ENCODE results near the gene RPTOR. TPM values are rescaled to one million over a fixed set of nuclear protein-coding genes. Genes with fewer than 3 reads are reported as not detected.
A peak's percentile ranks its signal among the peaks of the same experiment; 100 is the strongest.
"Not testable (repeated sequence)": the region's sequence is repeated elsewhere in the genome, so short reads cannot be mapped to it uniquely, and the experiment has no call there.

Gene RPTOR
- total and polyA plus RNA-seq, 2 donors (not counting 3 experiments of a cell fraction or from before 2014, with no cell fraction given) = 10.7 to 41.8 TPM

GRCh38 chr17:80763293-80763867 lies 218.7 kb downstream of the RPTOR start:
- Histone ChIP-seq H3K27ac (ENCODE audit: insufficient read depth, low read depth, low read length) (no peak overlapping the region), H3K27me3 (ENCODE audit: control insufficient read depth in 2 of 2, insufficient read depth in 2 of 2, low read length in 2 of 2) (no peaks in the 10 kb centered on the region), H3K79me2 (ENCODE audit: control insufficient read depth, insufficient read depth, low read length) (no peaks in the 10 kb centered on the region), H3K4me1 (ENCODE audit: control insufficient read depth, extremely low read depth, insufficient read depth, low read length) (peaks cover 55% of the 10 kb centered on the region), H3K9me3 (replicated peaks; ENCODE audit: control insufficient read depth, insufficient read depth, low read length) (no peaks in the 10 kb centered on the region), H3K4me2 (ENCODE audit: insufficient read depth, low read length) (no peak overlapping the region), H3K9ac (replicated peaks; ENCODE audit: extremely low read depth, insufficient read depth, low read length) (no peak overlapping the region), H4K20me1 (replicated peaks; ENCODE audit: control insufficient read depth, extremely low read depth, insufficient read depth, low read length) (no peaks in the 10 kb centered on the region), H3K36me3 (ENCODE audit: control insufficient read depth in 2 of 2, extremely low read depth in 1 of 2, insufficient read depth in 2 of 2, low read length in 2 of 2) (no peaks in the 10 kb centered on the region), H2AFZ (ENCODE audit: low read depth, low read length) (no peak overlapping the region), H3K9me1 (replicated peaks; ENCODE audit: control insufficient read depth, extremely low read depth, insufficient read depth, low read length) (no peaks in the 10 kb centered on the region), H3K4me3 (replicated peaks in 1 of 3; ENCODE audit: insufficient read depth in 1 of 3, low read depth in 1 of 3, low read length in 3 of 3) (no peak overlapping the region)
- no peak for DNase-seq (ENCODE audit: low read depth, low spot score)
- CTCF ChIA-PET = interaction anchor here (0.9 to 1.5 kb wide), 3 partner anchors 17 to 63 kb away, joined by 3 to 4 read pairs (median 3); no protein-coding TSS in a partner anchor
- intact Hi-C loops (cut with micrococcal nuclease) (loop anchor here (5.0 to 10.0 kb wide), 2 partner anchors 91 to 339 kb away; no protein-coding TSS in a partner anchor), dilution Hi-C loops (cut with MboI; ENCODE audit: extremely low pct_ligation_motif_present, low sequenced_read_pairs) (no loop called here)
- POLR2A ChIA-PET = no interaction called here
- no peak for FAIRE-seq
- TF ChIP-seq GATA2 (IDR thresholded peaks at IDR 0.05; ENCODE audit: insufficient read depth, insufficient read length, low read depth, low read length) (no peak), FOS (IDR thresholded peaks at IDR 0.05; ENCODE audit: borderline replicate concordance, insufficient read depth, low read length) (no peak), JUN (IDR thresholded peaks at IDR 0.05; ENCODE audit: borderline replicate concordance, insufficient read depth, insufficient read length, low read depth) (no peak), POLR2AphosphoS5 (IDR thresholded peaks at IDR 0.05; ENCODE audit: insufficient read depth, low read depth, low read length) (no peak), MYC (IDR thresholded peaks at IDR 0.05; ENCODE audit: low read depth, low read length) (no peak), POLR2A (IDR thresholded peaks at IDR 0.05; ENCODE audit: low read depth, low read length) (no peak), CTCF (IDR thresholded peaks at IDR 0.05; ENCODE audit: extremely low read depth in 1 of 2, insufficient read depth in 1 of 2, low read depth in 1 of 2, low read length in 2 of 2) (no peak), MAX (IDR thresholded peaks at IDR 0.05; ENCODE audit: insufficient read depth, insufficient read length) (no peak), EZH2 (IDR thresholded peaks at IDR 0.05; ENCODE audit: borderline replicate concordance, low read depth, low read length, severe bottlenecking) (no peak)
- no TSS peak for BruUV-seq (replicated peaks)

DNA sequence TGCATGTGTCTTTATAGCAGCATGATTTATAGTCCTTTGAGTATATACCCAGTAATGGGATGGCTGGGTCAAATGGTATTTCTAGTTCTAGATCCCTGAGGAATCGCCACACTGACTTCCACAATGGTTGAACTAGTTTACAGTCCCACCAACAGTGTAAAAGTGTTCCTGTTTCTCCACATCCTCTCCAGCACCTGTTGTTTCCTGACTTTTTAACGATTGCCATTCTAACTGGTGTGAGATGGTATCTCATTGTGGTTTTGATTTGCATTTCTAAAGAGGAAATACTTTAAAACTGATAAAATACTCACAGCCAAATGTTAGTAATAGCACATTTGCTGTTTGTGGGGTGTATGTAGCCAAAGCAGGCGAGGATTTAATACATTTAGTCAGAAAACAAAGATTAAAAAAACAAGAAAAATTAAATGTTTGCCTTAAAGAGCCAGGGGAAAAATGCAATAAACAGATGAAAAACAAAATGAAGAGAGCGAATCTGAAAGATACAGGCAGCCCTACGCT lies 220.0 kb downstream of the RPTOR start:
- H3K4me1 ChIP-seq (ENCODE audit: control insufficient read depth, extremely low read depth, insufficient read depth, low read length) = peaks cover 42% of the 10 kb centered on the region
- H3K4me3 ChIP-seq (replicated peaks in 1 of 3; ENCODE audit: insufficient read depth in 1 of 3, low read depth in 1 of 3, low read length in 3 of 3); H3K79me2 ChIP-seq (ENCODE audit: control insufficient read depth, insufficient read depth, low read length); H3K9ac ChIP-seq (replicated peaks; ENCODE audit: extremely low read depth, insufficient read depth, low read length); H3K36me3 ChIP-seq (ENCODE audit: control insufficient read depth in 2 of 2, extremely low read depth in 1 of 2, insufficient read depth in 2 of 2, low read length in 2 of 2); BruUV-seq (replicated peaks); H3K9me1 ChIP-seq (replicated peaks; ENCODE audit: control insufficient read depth, extremely low read depth, insufficient read depth, low read length); H3K4me2 ChIP-seq (ENCODE audit: insufficient read depth, low read length); H3K27ac ChIP-seq (ENCODE audit: insufficient read depth, low read depth, low read length); CTCF ChIA-PET; dilution Hi-C loops (cut with MboI; ENCODE audit: extremely low pct_ligation_motif_present, low sequenced_read_pairs); H3K27me3 ChIP-seq (ENCODE audit: control insufficient read depth in 2 of 2, insufficient read depth in 2 of 2, low read length in 2 of 2); FAIRE-seq; H2AFZ ChIP-seq (ENCODE audit: low read depth, low read length); POLR2A ChIA-PET; H3K9me3 ChIP-seq (replicated peaks; ENCODE audit: control insufficient read depth, insufficient read depth, low read length); H4K20me1 ChIP-seq (replicated peaks; ENCODE audit: control insufficient read depth, extremely low read depth, insufficient read depth, low read length): not testable (repeated sequence)
- peak; percentile 37 for DNase-seq (ENCODE audit: low read depth, low spot score)
- intact Hi-C loops (cut with micrococcal nuclease) = loop anchor here (5.0 to 10.0 kb wide), 2 partner anchors 92 to 340 kb away; no protein-coding TSS in a partner anchor

Measured in endothelial cell of umbilical vein (primary cell).